HEK293 (cell line): Measurements from ENCODE around the gene MESD.

Experiments used
- CTCF ChIA-PET: fragments of 350-600 bp; formaldehyde crosslinking; extraction: SDS; loops from one replicate; lab custom pipeline; 2021; ENCODE audit warnings: antibody characterized with exemption; lab: Yijun Ruan, JAX
- POLR2A ChIA-PET: fragments of 300-600 bp; formaldehyde crosslinking; extraction: SDS; loops from one replicate; lab custom pipeline; 2020; ENCODE audit warnings: antibody characterized with exemption, inconsistent platforms; lab: Yijun Ruan, JAX
- H3K27ac ChIP-seq: fragments of 200-500 bp; sonication (Bioruptor generic); 2 replicates; pipeline ENCODE4 v1.5.1; 2014; ENCODE audit warnings: low read depth, low read length, control low read depth, inconsistent platforms; ENCODE audit errors: extremely low read depth
- H3K36me3 ChIP-seq, 2 experiments: fragments of 200-500 bp in 1 of 2; sonication (Bioruptor generic) in 1 of 2; 1 replicate in 1 of 2; 2 replicates in 1 of 2; pipeline ENCODE4 v1.5.1; 2014 to 2017; ENCODE audit warnings: inconsistent platforms in 2 of 2, low read length in 2 of 2; ENCODE audit not compliant: control insufficient read depth in 2 of 2, insufficient read depth in 1 of 2
- H3K4me1 ChIP-seq: fragments of 200-500 bp; sonication (Bioruptor generic); 2 replicates; pipeline ENCODE4 v1.5.1; 2014; ENCODE audit warnings: mild to moderate bottlenecking, low read length, inconsistent platforms; ENCODE audit not compliant: control insufficient read depth, insufficient read depth
- H3K4me3 ChIP-seq: 2 replicates; pipeline ENCODE4 v1.5.1; 2011; ENCODE audit warnings: low read depth, mild to moderate bottlenecking, control low read depth, low read length, moderate library complexity
- H3K9me3 ChIP-seq: fragments of 200-500 bp; sonication (Bioruptor generic); 2 replicates; pipeline ENCODE4 v1.5.1; 2014; ENCODE audit warnings: low read depth, low read length, inconsistent platforms; ENCODE audit not compliant: control insufficient read depth, insufficient read depth
- TCF7L2 ChIP-seq: IDR thresholded peaks from 2 replicates; pipeline ENCODE4 v1.6.1; 2011; ENCODE audit warnings: low read depth, mild to moderate bottlenecking, inconsistent platforms, low read length, moderate library complexity, borderline replicate concordance
- TRIM28 ChIP-seq: IDR thresholded peaks from 2 replicates; pipeline ENCODE4 v1.6.1; 2011; ENCODE audit warnings: low read length, control low read depth, borderline replicate concordance
- ZBTB1 ChIP-seq: fragments of 450-650 bp; formaldehyde crosslinking; IDR thresholded peaks from 2 replicates; pipeline ENCODE4 v1.5.1; 2016; ENCODE audit warnings: missing biosample characterization, missing genetic modification characterization
- ZBTB17 ChIP-seq: fragments of 450-650 bp; formaldehyde crosslinking; IDR thresholded peaks from 2 replicates; pipeline ENCODE4 v1.5.1; 2016; ENCODE audit warnings: missing biosample characterization, missing genetic modification characterization
- ZNF175 ChIP-seq: fragments of 450-650 bp; formaldehyde crosslinking; IDR thresholded peaks from 2 replicates; pipeline ENCODE4 v1.5.1; 2016; ENCODE audit warnings: missing biosample characterization, missing genetic modification characterization
- ZNF19 ChIP-seq: fragments of 450-650 bp; formaldehyde crosslinking; IDR thresholded peaks from 2 replicates; pipeline ENCODE4; 2016; ENCODE audit warnings: missing biosample characterization, missing genetic modification characterization, low read depth
- ZNF280C ChIP-seq: fragments of 450-650 bp; formaldehyde crosslinking; IDR thresholded peaks from 2 replicates; pipeline ENCODE4 v1.5.1; 2016; ENCODE audit warnings: missing biosample characterization, missing genetic modification characterization
- ZNF394 ChIP-seq: fragments of 450-650 bp; formaldehyde crosslinking; IDR thresholded peaks from 2 replicates; pipeline ENCODE4 v1.5.1; 2016; ENCODE audit warnings: missing biosample characterization, missing genetic modification characterization, mild to moderate bottlenecking, moderate library complexity, borderline replicate concordance
- ZNF423 ChIP-seq: fragments of 450-650 bp; formaldehyde crosslinking; IDR thresholded peaks from 2 replicates; pipeline ENCODE4 v1.5.1; 2016; ENCODE audit warnings: missing biosample characterization, missing genetic modification characterization
- ZNF518A ChIP-seq: fragments of 450-650 bp; formaldehyde crosslinking; conservative IDR thresholded peaks from 2 replicates; pipeline ENCODE4 v1.5.1; 2016; ENCODE audit warnings: low read depth, missing biosample characterization, missing genetic modification characterization
- ZNF529 ChIP-seq: fragments of 450-650 bp; formaldehyde crosslinking; IDR thresholded peaks from 2 replicates; pipeline ENCODE4 v1.5.1; 2017; ENCODE audit warnings: missing genetic modification characterization, missing biosample characterization; ENCODE audit not compliant: insufficient replicate concordance
- ZNF664 ChIP-seq: fragments of 450-650 bp; formaldehyde crosslinking; IDR thresholded peaks from 2 replicates; pipeline ENCODE4 v1.5.1; 2016; ENCODE audit warnings: missing biosample characterization, missing genetic modification characterization
- ZNF677 ChIP-seq: fragments of 450-650 bp; IDR thresholded peaks from 2 replicates; pipeline ENCODE4 v1.5.0; 2018; ENCODE audit warnings: missing biosample characterization, mild to moderate bottlenecking, missing genetic modification characterization, moderate library complexity
- ZNF768 ChIP-seq: fragments of 450-650 bp; formaldehyde crosslinking; IDR thresholded peaks from 2 replicates; pipeline ENCODE4 v1.5.1; 2018; ENCODE audit warnings: missing biosample characterization, mild to moderate bottlenecking, missing genetic modification characterization
- ZSCAN16 ChIP-seq: fragments of 450-650 bp; formaldehyde crosslinking; IDR thresholded peaks from 2 replicates; pipeline ENCODE4 v1.5.1; 2016; ENCODE audit warnings: missing biosample characterization, missing genetic modification characterization
- ZSCAN4 ChIP-seq: fragments of 450-650 bp; formaldehyde crosslinking; IDR thresholded peaks from 2 replicates; pipeline ENCODE4 v1.5.1; 2017; ENCODE audit warnings: missing biosample characterization, missing genetic modification characterization

MESD gene

GRCh38 chr15:81026836-81027599 lies 37.4 kb upstream of the MESD start:
- POLR2A ChIA-PET: interaction anchor here (0.9 kb wide), 1 partner anchor 25 kb away, joined by 3 read pairs; no protein-coding TSS in a partner anchor
- no peaks in the 10 kb centered on the region for H3K36me3 ChIP-seq
- no peak overlapping the region for H3K27ac ChIP-seq
- CTCF ChIA-PET: interaction anchor here (0.6 to 0.7 kb wide), 2 partner anchors 10 kb away, joined by 3 read pairs; no protein-coding TSS in a partner anchor
- no peak for TF ChIP-seq ZNF280C
- no peak for TF ChIP-seq ZNF677 (tag by site-specific recombination)
- no peak for TF ChIP-seq ZBTB17 (tag by site-specific recombination)
- TF ChIP-seq ZNF664 (tag by site-specific recombination): no peak
- TF ChIP-seq ZSCAN16 (tag by site-specific recombination): no peak
- no peak for TF ChIP-seq ZSCAN4 (tag by site-specific recombination)
- no peak for TF ChIP-seq ZNF423 (tag by site-specific recombination)
- no peak for TF ChIP-seq ZNF19
- no peak for TF ChIP-seq TRIM28
- no peak for TF ChIP-seq TCF7L2
- no peak for TF ChIP-seq ZNF768 (tag by site-specific recombination)
- no peak for TF ChIP-seq ZNF175 (tag by site-specific recombination)
- no peaks in the 10 kb centered on the region for H3K9me3 ChIP-seq
- no peaks in the 10 kb centered on the region for H3K4me1 ChIP-seq
- H3K4me3 ChIP-seq: no peak overlapping the region

DNA sequence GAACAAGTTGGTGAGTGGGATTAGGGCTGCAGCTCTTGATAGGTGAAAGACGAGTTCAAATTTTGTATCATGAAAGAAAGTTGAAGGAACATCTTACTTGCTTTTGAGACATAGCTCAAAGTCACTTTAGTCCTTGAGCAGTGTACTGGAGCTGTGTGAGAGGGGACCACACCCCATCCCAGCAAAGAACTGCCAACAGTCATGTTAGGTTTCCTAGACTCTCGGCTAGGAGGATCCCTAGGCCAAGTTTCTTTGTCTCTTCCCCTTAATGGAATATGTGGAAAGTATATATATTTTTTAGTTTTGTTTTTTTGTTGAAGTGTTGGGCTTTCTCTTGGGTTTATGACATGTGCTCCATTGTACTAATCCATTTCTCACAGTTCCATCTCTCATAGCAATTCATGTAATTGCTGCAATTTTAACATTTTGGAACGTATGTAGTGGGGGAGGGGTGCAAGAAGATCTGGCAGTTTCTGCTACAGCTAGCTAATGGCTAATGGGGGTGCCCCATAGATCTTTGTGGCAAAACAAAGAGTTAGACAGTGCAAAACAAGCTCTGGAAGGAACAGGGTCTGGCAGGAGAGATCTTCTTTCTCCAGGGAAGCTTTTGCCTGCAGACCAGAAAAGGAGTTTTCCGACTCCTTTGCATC lies 36.2 kb upstream of the MESD start:
- no peak for TF ChIP-seq ZNF518A (tag by site-specific recombination)
- no peak for TF ChIP-seq ZBTB1 (tag by site-specific recombination)
- TF ChIP-seq ZNF394 (tag by site-specific recombination): no peak
- TF ChIP-seq ZNF19: no peak
- TF ChIP-seq ZNF529: no peak
- Histone ChIP-seq H3K27ac (no peak overlapping the region), H3K9me3 (no peaks in the 10 kb centered on the region), H3K4me1 (no peaks in the 10 kb centered on the region), H3K4me3 (no peak overlapping the region), H3K36me3 (no peaks in the 10 kb centered on the region)
- ChIA-PET CTCF (interaction anchor here (0.5 to 0.7 kb wide), 3 partner anchors 9 to 275 kb away, joined by 3 read pairs; no protein-coding TSS in a partner anchor), POLR2A (no interaction called here)
